A549 (cell line): ENCODE data around the gene SMIM20. TPM values are rescaled to one million over a fixed set of nuclear protein-coding genes. Genes with fewer than 3 reads are reported as not detected.

Experiments used
- ATAC-seq, 2 experiments: fragments of 200-7000 bp in 1 of 2; fragments of >200 bp in 1 of 2; cut with Nextera tagmentation in 1 of 2; cut with Tn5 transposase in 1 of 2; 3 replicates each; pipeline versions ENCODE4 v1.8.0 to v1.9.1; 2018 to 2020; ENCODE audit warnings: mild to moderate bottlenecking in 1 of 2, moderate library complexity in 1 of 2
- CTCF ChIA-PET: fragments of 300-600 bp; sonication (Branson Sonifier 250); formaldehyde crosslinking; extraction: SDS; loops from one replicate; lab custom pipeline; 2021; ENCODE audit warnings: antibody characterized with exemption, inconsistent platforms; lab: Yijun Ruan, JAX
- POLR2A ChIA-PET: fragments of 350-600 bp; formaldehyde crosslinking; extraction: SDS; loops from one replicate; lab custom pipeline; 2021; ENCODE audit warnings: antibody characterized with exemption, inconsistent platforms; lab: Yijun Ruan, JAX
- DNase-seq, 2 experiments: peaks; one replicate each; pipeline versions ENCODE4 v3.0.0 to v3.0.0-alpha.2; 2011 to 2016; ENCODE audit warnings: low read depth in 1 of 2, low spot score in 1 of 2
- FAIRE-seq: peaks from 2 replicates; lab custom pipeline; 2011; peaks lifted over from hg19 to GRCh38; lab: Jason Lieb, UNC
- H3K27ac ChIP-seq, 2 experiments: fragments of >200 bp; sonication (Bioruptor Twin); formaldehyde crosslinking; 3 replicates each; pipeline ENCODE4 v1.5.1; 2016 to 2017
- H3K4me1 ChIP-seq: fragments of >200 bp; sonication (Bioruptor Twin); formaldehyde crosslinking; 3 replicates; pipeline ENCODE4 v1.6.1; 2016
- H3K4me2 ChIP-seq: fragments of >200 bp; sonication (Bioruptor Twin); formaldehyde crosslinking; 3 replicates; pipeline ENCODE4 v1.6.1; 2016
- H3K4me3 ChIP-seq: fragments of >200 bp; sonication (Bioruptor Twin); formaldehyde crosslinking; 3 replicates; pipeline ENCODE4 v1.5.1; 2016
- H3K9me3 ChIP-seq: fragments of >200 bp; sonication (Bioruptor Twin); formaldehyde crosslinking; 3 replicates; pipeline ENCODE4 v1.6.1; 2016
- BHLHE40 ChIP-seq: IDR thresholded peaks from 2 replicates; pipeline ENCODE4 v1.6.1; 2012; ENCODE audit warnings: low read depth, low read length, inconsistent platforms
- CBX8 ChIP-seq: fragments of 200-600 bp; sonication (generic); IDR thresholded peaks from 2 replicates; pipeline ENCODE4 v1.6.1; 2016
- EHMT2 ChIP-seq: fragments of 200-600 bp; sonication (generic); IDR thresholded peaks from 2 replicates; pipeline ENCODE4 v1.6.1; 2016; ENCODE audit warnings: antibody characterized with exemption, low read depth, mild to moderate bottlenecking, moderate library complexity
- FOSB ChIP-seq: fragments of 250-450 bp; sonication (Bioruptor Pico); IDR thresholded peaks from 2 replicates; pipeline ENCODE4 v1.5.0; 2020; ENCODE audit warnings: mild to moderate bottlenecking, moderate library complexity
- GATA3 ChIP-seq: IDR thresholded peaks from 2 replicates; pipeline ENCODE4 v1.6.1; 2012; ENCODE audit warnings: borderline replicate concordance
- HDAC2 ChIP-seq: fragments of 200-600 bp; sonication (generic); IDR thresholded peaks from 2 replicates; pipeline ENCODE4 v1.6.1; 2016
- HOXA7 ChIP-seq: fragments of 250-450 bp; sonication (Bioruptor Pico); IDR thresholded peaks from 2 replicates; pipeline ENCODE4 v1.5.0; 2020; ENCODE audit warnings: mild to moderate bottlenecking, moderate library complexity
- HOXB13 ChIP-seq: fragments of 250-450 bp; sonication (Bioruptor Pico); IDR thresholded peaks from 2 replicates; pipeline ENCODE4 v1.5.0; 2020; ENCODE audit warnings: low read depth, mild to moderate bottlenecking, moderate library complexity
- MAFK ChIP-seq: fragments of 450-650 bp; IDR thresholded peaks from 2 replicates; pipeline ENCODE4 v1.6.1; 2014; ENCODE audit not compliant: partially characterized antibody
- NFE2L2 ChIP-seq: fragments of 150-350 bp; conservative IDR thresholded peaks from 2 replicates; pipeline ENCODE4 v1.6.1; 2014; ENCODE audit warnings: low read length
- RAD21 ChIP-seq, 2 experiments: fragments of >200 bp in 1 of 2; sonication (Bioruptor Twin) in 1 of 2; formaldehyde crosslinking in 1 of 2; IDR thresholded peaks in 1 of 2; conservative IDR thresholded peaks in 1 of 2; 2 replicates in 1 of 2; 3 replicates in 1 of 2; pipeline ENCODE4 v1.6.1; 2012 to 2018; ENCODE audit warnings: inconsistent platforms in 1 of 2
- RNF2 ChIP-seq: fragments of 200-600 bp; sonication (generic); IDR thresholded peaks from 2 replicates; pipeline ENCODE4 v1.6.1; 2016; ENCODE audit warnings: low read depth, mild to moderate bottlenecking, antibody characterized with exemption, moderate library complexity, borderline replicate concordance
- SMC3 ChIP-seq: fragments of >200 bp; sonication (Bioruptor Twin); formaldehyde crosslinking; IDR thresholded peaks from 3 replicates; pipeline ENCODE4 v1.6.1; 2018; ENCODE audit warnings: inconsistent platforms
- TFCP2L1 ChIP-seq: fragments of 250-450 bp; sonication (Bioruptor Pico); IDR thresholded peaks from 2 replicates; pipeline ENCODE4 v1.5.0; 2021; ENCODE audit warnings: mild to moderate bottlenecking
- ZC3H11A ChIP-seq: fragments of 450-650 bp; IDR thresholded peaks from 2 replicates; pipeline ENCODE4 v1.6.1; 2014; ENCODE audit warnings: antibody characterized with exemption, mild to moderate bottlenecking
- WGBS: methylation state at CpG from one replicate; pipeline ENCODE4 v1.1.6; 2017; ENCODE audit errors: missing lambda C conversion rate; 5-methylcytosine and 5-hydroxymethylcytosine counted together
- polyA plus RNA-seq, 4 experiments: library from polyadenylated mRNA; depleted of rRNA in 3 of 4; stranded (reverse); fragments of >200 nt; fragmentation: RNase III in 1 of 4; extraction: RNeasy Plus Mini Kit Qiagen cat#74134 plus additional on column Dnase treatment in 1 of 4; gene quantifications; 2 replicates in 3 of 4; 3 replicates in 1 of 4; pipeline ENCODE4 v1.2.3, GENCODE V29; 2011 to 2017
- TF ChIP-seq, protein P1 (sequence below): fragments of 200-600 bp; sonication (generic); IDR thresholded peaks from 2 replicates; pipeline ENCODE4 v1.6.1; 2016; ENCODE audit warnings: antibody characterized with exemption, mild to moderate bottlenecking, moderate library complexity
- TF ChIP-seq, protein P2 (sequence below): IDR thresholded peaks from 2 replicates; pipeline ENCODE4 v1.6.1; 2012; ENCODE audit warnings: low read depth, borderline replicate concordance
- TF ChIP-seq, protein P3 (sequence below): fragments of >200 bp; sonication (Bioruptor Twin); formaldehyde crosslinking; IDR thresholded peaks from 3 replicates; pipeline ENCODE4 v1.5.1; 2016

The SMIM20 gene
- polyA plus RNA-seq, 2 of the 4 experiments (the other 2 are of a cell fraction), result 32.9 to 50.5 TPM

DNA sequence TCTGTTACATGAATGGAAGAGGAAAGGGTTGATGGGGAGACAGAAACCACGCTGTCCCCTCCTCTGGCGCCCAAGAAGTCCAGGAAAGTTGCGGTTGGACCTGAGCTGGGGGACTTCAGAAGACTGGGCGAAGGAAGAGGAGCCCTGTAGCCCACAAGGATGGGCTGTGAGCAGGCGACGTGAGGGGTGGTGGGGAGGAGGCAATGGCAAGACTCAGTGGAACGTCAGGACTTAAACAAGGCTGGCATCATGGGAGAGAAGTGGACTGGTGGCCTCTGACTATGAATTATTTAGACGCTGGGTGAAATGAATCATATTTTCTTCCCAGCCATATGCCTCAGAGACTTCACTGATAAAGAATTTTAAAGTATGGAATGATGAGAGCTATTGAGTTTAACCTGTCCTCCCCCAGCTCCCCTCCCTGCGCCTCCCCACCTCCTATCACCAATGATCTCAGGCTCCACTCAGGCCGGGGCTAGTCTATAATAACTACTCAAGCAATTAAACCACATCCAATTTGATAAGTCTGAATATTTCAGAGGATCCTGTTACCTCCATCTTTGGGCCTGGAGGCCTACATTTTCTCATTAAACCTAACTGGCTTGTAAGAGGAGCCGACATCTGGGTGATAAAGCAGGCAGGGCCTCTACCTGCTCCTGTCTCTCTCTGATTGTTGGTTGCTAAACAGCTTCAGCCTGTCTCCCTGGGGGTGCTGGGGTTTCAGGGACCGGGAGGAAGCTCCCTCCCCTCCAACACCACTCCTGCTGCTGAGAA, 63.6 kb downstream of the SMIM20 start:
- ChIA-PET POLR2A (no interaction called here), CTCF (interaction anchor here (0.9 to 1.3 kb wide), 3 partner anchors 11 to 27 kb away, joined by 3 to 6 read pairs (median 4); no protein-coding TSS in a partner anchor)
- TF ChIP-seq, protein P1, sequence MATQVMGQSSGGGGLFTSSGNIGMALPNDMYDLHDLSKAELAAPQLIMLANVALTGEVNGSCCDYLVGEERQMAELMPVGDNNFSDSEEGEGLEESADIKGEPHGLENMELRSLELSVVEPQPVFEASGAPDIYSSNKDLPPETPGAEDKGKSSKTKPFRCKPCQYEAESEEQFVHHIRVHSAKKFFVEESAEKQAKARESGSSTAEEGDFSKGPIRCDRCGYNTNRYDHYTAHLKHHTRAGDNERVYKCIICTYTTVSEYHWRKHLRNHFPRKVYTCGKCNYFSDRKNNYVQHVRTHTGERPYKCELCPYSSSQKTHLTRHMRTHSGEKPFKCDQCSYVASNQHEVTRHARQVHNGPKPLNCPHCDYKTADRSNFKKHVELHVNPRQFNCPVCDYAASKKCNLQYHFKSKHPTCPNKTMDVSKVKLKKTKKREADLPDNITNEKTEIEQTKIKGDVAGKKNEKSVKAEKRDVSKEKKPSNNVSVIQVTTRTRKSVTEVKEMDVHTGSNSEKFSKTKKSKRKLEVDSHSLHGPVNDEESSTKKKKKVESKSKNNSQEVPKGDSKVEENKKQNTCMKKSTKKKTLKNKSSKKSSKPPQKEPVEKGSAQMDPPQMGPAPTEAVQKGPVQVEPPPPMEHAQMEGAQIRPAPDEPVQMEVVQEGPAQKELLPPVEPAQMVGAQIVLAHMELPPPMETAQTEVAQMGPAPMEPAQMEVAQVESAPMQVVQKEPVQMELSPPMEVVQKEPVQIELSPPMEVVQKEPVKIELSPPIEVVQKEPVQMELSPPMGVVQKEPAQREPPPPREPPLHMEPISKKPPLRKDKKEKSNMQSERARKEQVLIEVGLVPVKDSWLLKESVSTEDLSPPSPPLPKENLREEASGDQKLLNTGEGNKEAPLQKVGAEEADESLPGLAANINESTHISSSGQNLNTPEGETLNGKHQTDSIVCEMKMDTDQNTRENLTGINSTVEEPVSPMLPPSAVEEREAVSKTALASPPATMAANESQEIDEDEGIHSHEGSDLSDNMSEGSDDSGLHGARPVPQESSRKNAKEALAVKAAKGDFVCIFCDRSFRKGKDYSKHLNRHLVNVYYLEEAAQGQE, result no peak
- TF ChIP-seq FOSB (CRISPR knock-in tag) (no peak), GATA3 (no peak), TFCP2L1 (CRISPR knock-in tag) (no peak), ZC3H11A (no peak), BHLHE40 (no peak), HOXB13 (CRISPR knock-in tag) (no peak), SMC3 (no peak), RAD21 (conservative IDR thresholded peaks at IDR 0.05 in 1 of 2, IDR thresholded peaks at IDR 0.05 in 1 of 2) (no peak), HDAC2 (no peak), RNF2 (no peak), EHMT2 (no peak)
- TF ChIP-seq, protein P2, sequence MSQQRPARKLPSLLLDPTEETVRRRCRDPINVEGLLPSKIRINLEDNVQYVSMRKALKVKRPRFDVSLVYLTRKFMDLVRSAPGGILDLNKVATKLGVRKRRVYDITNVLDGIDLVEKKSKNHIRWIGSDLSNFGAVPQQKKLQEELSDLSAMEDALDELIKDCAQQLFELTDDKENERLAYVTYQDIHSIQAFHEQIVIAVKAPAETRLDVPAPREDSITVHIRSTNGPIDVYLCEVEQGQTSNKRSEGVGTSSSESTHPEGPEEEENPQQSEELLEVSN, result no peak
- H3K4me1 ChIP-seq, result no peaks in the 10 kb centered on the region
- WGBS, result 74% methylated on average over 11 of the region's 12 CpGs
- no peak overlapping the region for H3K4me3 ChIP-seq
- FAIRE-seq, result no peak
- H3K27ac ChIP-seq, result no peak overlapping the region
- ATAC-seq, result no peak
- H3K4me2 ChIP-seq, result no peak overlapping the region
- DNase-seq, result no peak
- no peaks in the 10 kb centered on the region for H3K9me3 ChIP-seq

DNA sequence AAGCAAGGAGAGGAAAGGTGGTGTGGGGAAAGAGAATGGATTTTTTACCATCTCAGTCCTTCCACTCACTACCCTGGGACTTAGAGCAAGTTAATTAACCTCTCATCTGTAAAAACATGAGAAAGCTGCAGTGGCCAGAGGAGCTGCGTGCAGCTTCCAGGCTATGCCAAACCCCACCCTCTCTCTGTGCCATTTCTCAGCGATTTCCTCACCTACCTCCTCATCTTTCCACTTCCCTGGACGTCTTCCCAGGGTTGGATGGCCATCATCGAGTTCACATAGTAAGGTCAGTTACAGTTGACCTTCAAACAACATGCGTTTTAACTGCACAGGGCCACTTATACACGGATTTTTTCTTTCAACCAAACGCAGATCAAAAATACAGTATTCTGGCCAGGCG, 64.3 kb downstream of the SMIM20 start:
- Histone ChIP-seq H3K4me1 (no peaks in the 10 kb centered on the region), H3K4me3 (no peak overlapping the region), H3K27ac (no peak overlapping the region)
- FAIRE-seq, result no peak
- ATAC-seq, result no peak
- TF ChIP-seq FOSB (CRISPR knock-in tag) (no peak), MAFK (no peak), HOXA7 (CRISPR knock-in tag) (no peak), NFE2L2 (no peak), CBX8 (no peak), RNF2 (no peak)
- TF ChIP-seq, protein P3, sequence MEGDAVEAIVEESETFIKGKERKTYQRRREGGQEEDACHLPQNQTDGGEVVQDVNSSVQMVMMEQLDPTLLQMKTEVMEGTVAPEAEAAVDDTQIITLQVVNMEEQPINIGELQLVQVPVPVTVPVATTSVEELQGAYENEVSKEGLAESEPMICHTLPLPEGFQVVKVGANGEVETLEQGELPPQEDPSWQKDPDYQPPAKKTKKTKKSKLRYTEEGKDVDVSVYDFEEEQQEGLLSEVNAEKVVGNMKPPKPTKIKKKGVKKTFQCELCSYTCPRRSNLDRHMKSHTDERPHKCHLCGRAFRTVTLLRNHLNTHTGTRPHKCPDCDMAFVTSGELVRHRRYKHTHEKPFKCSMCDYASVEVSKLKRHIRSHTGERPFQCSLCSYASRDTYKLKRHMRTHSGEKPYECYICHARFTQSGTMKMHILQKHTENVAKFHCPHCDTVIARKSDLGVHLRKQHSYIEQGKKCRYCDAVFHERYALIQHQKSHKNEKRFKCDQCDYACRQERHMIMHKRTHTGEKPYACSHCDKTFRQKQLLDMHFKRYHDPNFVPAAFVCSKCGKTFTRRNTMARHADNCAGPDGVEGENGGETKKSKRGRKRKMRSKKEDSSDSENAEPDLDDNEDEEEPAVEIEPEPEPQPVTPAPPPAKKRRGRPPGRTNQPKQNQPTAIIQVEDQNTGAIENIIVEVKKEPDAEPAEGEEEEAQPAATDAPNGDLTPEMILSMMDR, result no peak
- TF ChIP-seq, all 56 proteins: peak for 0
- DNase-seq, result no peak
- H3K9me3 ChIP-seq, result no peaks in the 10 kb centered on the region
- WGBS, result 54% methylated on average over 8 of the region's 8 CpGs
- ChIA-PET CTCF (interaction anchor here (1.3 kb wide), 1 partner anchor 10 kb away, joined by 6 read pairs; no protein-coding TSS in a partner anchor), POLR2A (no interaction called here)
- H3K4me2 ChIP-seq, result no peak overlapping the region

Other genes with a start within 250 kb of the SMIM20 start
- 27.0 and 57.4 TPM in 2 replicates for gene SEL1L3, start 51.2 kb upstream of the SMIM20 start, polyA plus RNA-seq (2011; rRNA removed)
- gene SEL1L3, start 51.2 kb upstream of the SMIM20 start, polyA plus RNA-seq (2017; fragmentation: RNase III; extraction: RNeasy Plus Mini Kit Qiagen cat#74134 plus additional on column Dnase treatment), result 24.5 to 26.1 TPM (median 25.1 TPM) in 3 replicates